Right cardiac atrium (tissue), 5 donors: ENCODE results near the gene CD248. TPM values are rescaled to one million over a fixed set of nuclear protein-coding genes. Genes with fewer than 3 reads are reported as not detected.
A peak's percentile ranks its signal among the peaks of the same experiment; 100 is the strongest.
"Not testable (repeated sequence)": the region's sequence is repeated elsewhere in the genome, so short reads cannot be mapped to it uniquely, and the experiment has no call there.

Experiments used
- ATAC-seq, 2 donors: fragments of 200-7000 bp; cut with Tn5 transposase; one replicate each; pipeline versions ENCODE4 v1.8.0 to v1.9.1; 2020; ENCODE audit warnings: moderate library complexity in 2 of 2, mild to moderate bottlenecking in 1 of 2
- DNase-seq, 3 donors: peaks; one replicate each; pipeline ENCODE4 v3.0.0-alpha.2; 2020
- H3K27ac ChIP-seq: one replicate; pipeline ENCODE4 v1.5.1; 2013; ENCODE audit warnings: mild to moderate bottlenecking, low read length, control low read depth, moderate library complexity
- H3K27me3 ChIP-seq: one replicate; pipeline ENCODE4 v1.6.1; 2013; ENCODE audit not compliant: control insufficient read depth, insufficient read depth
- H3K4me1 ChIP-seq: one replicate; pipeline ENCODE4 v1.6.1; 2013; ENCODE audit warnings: low read length; ENCODE audit not compliant: control insufficient read depth, insufficient read depth
- H3K4me3 ChIP-seq: one replicate; pipeline ENCODE4 v1.5.1; 2013; ENCODE audit warnings: low read length, control low read depth
- H3K9me3 ChIP-seq: one replicate; pipeline ENCODE4 v1.6.1; 2013; ENCODE audit warnings: low read length; ENCODE audit not compliant: control insufficient read depth
- WGBS: extraction: QIAGEN DNeasy Blood & Tissue Kit; methylation state at CpG from one replicate; pipeline ENCODE4 v1.1.7; 2013; 5-methylcytosine and 5-hydroxymethylcytosine counted together
- intact Hi-C, 4 donors: fragments of 100-400 bp; cut with DNase I; formaldehyde crosslinking; loops; one replicate each; pipeline versions ENCODE4 v1.11.0 to v1.14.0; 2022 to 2023
- polyA plus RNA-seq: library from polyadenylated mRNA; stranded (reverse); fragments of 200-250 nt; gene quantifications from one replicate; pipeline ENCODE4 v1.2.3, GENCODE V29; 2013
- total RNA-seq, 4 donors: library from RNA; stranded (reverse); fragmentation: NEBNext Ultra II Directional; extraction: Animal tissue kit (Norgen Biotek cat#: 25700); gene quantifications; one replicate each; pipeline ENCODE4 v1.2.1, GENCODE V29; 2021
- donor health status: healthy with polysubstance abuse.
- donor health status: DM: no; HTN: yes; CAD: no.
- donor health status: DM: no; HTN: no; CAD: no.
- donor health status: DM: no; HTN: yes; CAD: no; lungs with severe emphysema.
- donor health status: DM: yes; HTN: yes; CAD: no.

The CD248 gene
- total and polyA plus RNA-seq, 5 donors: 10.5 to 22.9 (median 21.1) TPM

- intact Hi-C loops: loop anchor here in 3 of 4 donors (2.0 to 10.0 kb wide), 3 partner anchors 18 to 76 kb away; no protein-coding TSS in a partner anchor
- H3K4me3 ChIP-seq, H3K27ac ChIP-seq, ATAC-seq, H3K9me3 ChIP-seq, H3K27me3 ChIP-seq, H3K4me1 ChIP-seq: not testable (repeated sequence)
- DNase-seq: peak in 1 of 3 donors; percentile 27
- whole genome bisulfite sequencing: 82% methylated on average over 18 of the region's 18 CpGs
Observed at GRCh38 chr11:66310803-66311440, 5.9 kb downstream of the CD248 start.

GRCh38 chr11:66310324-66310723, 6.5 kb downstream of the CD248 start:
- Histone ChIP-seq H3K4me1 (no peaks in the 10 kb centered on the region), H3K27me3 (no peaks in the 10 kb centered on the region), H3K27ac (no peak overlapping the region), H3K9me3 (no peaks in the 10 kb centered on the region), H3K4me3 (no peak overlapping the region)
- ATAC-seq (no peak), DNase-seq (peak in 2 of 3 donors; percentile 27 to 46)
- WGBS: 75% methylated on average over 8 of the region's 8 CpGs
- intact Hi-C loops: loop anchor here in 3 of 4 donors (2.0 to 10.0 kb wide), 3 partner anchors 18 to 77 kb away; no protein-coding TSS in a partner anchor

- no peaks in the 10 kb centered on the region for H3K9me3 ChIP-seq
- DNase-seq: no peak
- ATAC-seq: no peak
- WGBS: 44% methylated on average over 3 of the region's 3 CpGs
- no peak overlapping the region for H3K27ac ChIP-seq
- no peaks in the 10 kb centered on the region for H3K4me1 ChIP-seq
- no peak overlapping the region for H3K4me3 ChIP-seq
- no peaks in the 10 kb centered on the region for H3K27me3 ChIP-seq
- intact Hi-C loops: no loop called here
Observed at GRCh38 chr11:66309475-66309874, 7.4 kb downstream of the CD248 start.

GRCh38 chr11:66302656-66303055, 14.2 kb downstream of the CD248 start:
- WGBS: 82% methylated on average over 12 of the region's 12 CpGs

GRCh38 chr11:66299186-66299585, 17.7 kb downstream of the CD248 start:
- H3K4me3 ChIP-seq: no peak overlapping the region
- H3K27me3 ChIP-seq: no peaks in the 10 kb centered on the region
- no peaks in the 10 kb centered on the region for H3K9me3 ChIP-seq
- ATAC-seq (peak in 1 of 2 donors; percentile 37), DNase-seq (peak; percentile 2 to 48 (median 11))
- WGBS: 51% methylated on average over 3 of the region's 3 CpGs
- intact Hi-C loops: no loop called here
- H3K27ac ChIP-seq: no peak overlapping the region
- no peaks in the 10 kb centered on the region for H3K4me1 ChIP-seq

More at GRCh38 chr11:66302656-66303055, 14.2 kb downstream of the CD248 start:
- no peaks in the 10 kb centered on the region for H3K4me1 ChIP-seq
- peak in 2 of 3 donors; percentile 3 to 4 for DNase-seq
- ATAC-seq: no peak
- no peaks in the 10 kb centered on the region for H3K27me3 ChIP-seq
- intact Hi-C loops: no loop called here
- no peaks in the 10 kb centered on the region for H3K9me3 ChIP-seq
- H3K27ac ChIP-seq: no peak overlapping the region
- no peak overlapping the region for H3K4me3 ChIP-seq

DNA sequence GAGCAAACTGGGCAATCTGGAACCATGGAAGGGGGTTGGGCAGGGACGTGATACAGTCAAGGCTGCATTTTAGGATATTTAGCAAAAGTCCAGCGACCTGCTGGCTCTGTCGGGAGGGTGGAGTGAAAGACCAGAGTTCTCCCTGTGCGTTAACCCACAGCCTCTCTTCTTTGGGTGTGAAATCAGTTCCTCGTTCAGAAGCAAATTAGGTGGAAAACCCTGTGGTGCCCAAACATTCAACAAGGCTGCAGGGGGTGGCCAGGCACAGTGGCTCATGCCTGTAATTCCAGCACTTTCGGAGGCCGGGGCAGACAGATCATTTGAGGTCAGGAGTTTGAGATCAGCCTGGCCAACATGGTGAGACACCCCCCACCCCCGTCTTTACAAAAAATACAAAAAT, 19.2 kb downstream of the CD248 start:
- no peak for ATAC-seq
- H3K4me1 ChIP-seq: no peaks in the 10 kb centered on the region
- H3K4me3 ChIP-seq: no peak overlapping the region
- intact Hi-C loops: no loop called here
- no peak overlapping the region for H3K27ac ChIP-seq
- DNase-seq: peak in 1 of 3 donors; percentile 10
- no peaks in the 10 kb centered on the region for H3K27me3 ChIP-seq
- no peaks in the 10 kb centered on the region for H3K9me3 ChIP-seq
- 47% methylated on average over 8 of the region's 8 CpGs for WGBS

GRCh38 chr11:66294626-66295620, 21.9 kb downstream of the CD248 start:
- Histone ChIP-seq H3K27ac (no peak overlapping the region), H3K4me1 (peaks cover 3% of the 10 kb centered on the region), H3K27me3 (no peaks in the 10 kb centered on the region), H3K4me3 (no peak overlapping the region), H3K9me3 (no peaks in the 10 kb centered on the region)
- intact Hi-C loops: no loop called here
- ATAC-seq (no peak), DNase-seq (peak in 1 of 3 donors; percentile 46)
- 76% methylated on average over 123 of the region's 123 CpGs for WGBS

- Histone ChIP-seq H3K27me3 (no peaks in the 10 kb centered on the region), H3K4me3 (no peak overlapping the region), H3K27ac (no peak overlapping the region), H3K4me1 (peaks cover 7% of the 10 kb centered on the region), H3K9me3 (no peaks in the 10 kb centered on the region)
- intact Hi-C loops: no loop called here
- ATAC-seq (no peak), DNase-seq (peak in 1 of 3 donors; percentile 44)
- WGBS: 81% methylated on average over 30 of the region's 30 CpGs
Observed at GRCh38 chr11:66293777-66294625, 22.8 kb downstream of the CD248 start.

DNA sequence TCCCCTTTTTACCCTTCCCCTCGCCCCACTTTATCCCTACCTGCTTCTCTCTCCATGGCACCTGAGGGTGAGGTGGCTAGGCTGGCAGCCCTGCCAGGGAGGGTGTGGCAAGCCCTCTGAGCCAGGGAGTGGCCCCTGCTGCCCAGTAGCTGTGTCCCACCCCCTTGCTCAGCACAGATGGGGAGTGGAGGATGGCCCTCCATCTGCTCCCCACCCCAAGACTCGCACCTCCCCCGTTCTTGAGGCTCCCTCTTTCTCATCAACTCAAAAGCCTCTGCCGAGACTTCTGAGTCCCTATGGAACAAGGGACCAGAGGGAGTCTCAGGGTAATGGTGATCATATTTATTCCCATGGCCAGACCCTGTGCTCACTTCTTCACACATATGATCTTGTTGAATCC, 23.5 kb downstream of the CD248 start:
- 68% methylated on average over 4 of the region's 4 CpGs for WGBS
- no peak overlapping the region for H3K27ac ChIP-seq
- H3K4me3 ChIP-seq: no peak overlapping the region
- H3K4me1 ChIP-seq: peaks cover 7% of the 10 kb centered on the region
- H3K27me3 ChIP-seq: no peaks in the 10 kb centered on the region
- H3K9me3 ChIP-seq: no peaks in the 10 kb centered on the region
- intact Hi-C loops: no loop called here
- DNase-seq: no peak
- no peak for ATAC-seq

GRCh38 chr11:66292543-66293332, 24.1 kb downstream of the CD248 start:
- DNase-seq: no peak
- H3K4me1 ChIP-seq: peaks cover 10% of the 10 kb centered on the region
- WGBS: 55% methylated on average over 17 of the region's 17 CpGs
- H3K27me3 ChIP-seq: no peaks in the 10 kb centered on the region
- intact Hi-C loops: no loop called here
- ATAC-seq: no peak
- no peak overlapping the region for H3K4me3 ChIP-seq
- H3K9me3 ChIP-seq: no peaks in the 10 kb centered on the region
- no peak overlapping the region for H3K27ac ChIP-seq
